H54 (cell line): Measurements from ENCODE around the gene LTN1.
"Not testable (repeated sequence)": the region's sequence is repeated elsewhere in the genome, so short reads cannot be mapped to it uniquely, and the experiment has no call there.

Experiments used
- DNase-seq: peaks from one replicate; pipeline ENCODE4 v3.0.0; 2011; ENCODE audit warnings: low spot score, mixed read lengths; ENCODE audit not compliant: insufficient read length
- FAIRE-seq: peaks from 3 replicates; lab custom pipeline; 2011; peaks lifted over from hg19 to GRCh38; lab: Jason Lieb, UNC
- POLR2A ChIP-seq: IDR thresholded peaks from 2 replicates; pipeline ENCODE4 v1.6.1; 2011; ENCODE audit warnings: low read depth, mild to moderate bottlenecking, low read length

LTN1 gene, protein sequence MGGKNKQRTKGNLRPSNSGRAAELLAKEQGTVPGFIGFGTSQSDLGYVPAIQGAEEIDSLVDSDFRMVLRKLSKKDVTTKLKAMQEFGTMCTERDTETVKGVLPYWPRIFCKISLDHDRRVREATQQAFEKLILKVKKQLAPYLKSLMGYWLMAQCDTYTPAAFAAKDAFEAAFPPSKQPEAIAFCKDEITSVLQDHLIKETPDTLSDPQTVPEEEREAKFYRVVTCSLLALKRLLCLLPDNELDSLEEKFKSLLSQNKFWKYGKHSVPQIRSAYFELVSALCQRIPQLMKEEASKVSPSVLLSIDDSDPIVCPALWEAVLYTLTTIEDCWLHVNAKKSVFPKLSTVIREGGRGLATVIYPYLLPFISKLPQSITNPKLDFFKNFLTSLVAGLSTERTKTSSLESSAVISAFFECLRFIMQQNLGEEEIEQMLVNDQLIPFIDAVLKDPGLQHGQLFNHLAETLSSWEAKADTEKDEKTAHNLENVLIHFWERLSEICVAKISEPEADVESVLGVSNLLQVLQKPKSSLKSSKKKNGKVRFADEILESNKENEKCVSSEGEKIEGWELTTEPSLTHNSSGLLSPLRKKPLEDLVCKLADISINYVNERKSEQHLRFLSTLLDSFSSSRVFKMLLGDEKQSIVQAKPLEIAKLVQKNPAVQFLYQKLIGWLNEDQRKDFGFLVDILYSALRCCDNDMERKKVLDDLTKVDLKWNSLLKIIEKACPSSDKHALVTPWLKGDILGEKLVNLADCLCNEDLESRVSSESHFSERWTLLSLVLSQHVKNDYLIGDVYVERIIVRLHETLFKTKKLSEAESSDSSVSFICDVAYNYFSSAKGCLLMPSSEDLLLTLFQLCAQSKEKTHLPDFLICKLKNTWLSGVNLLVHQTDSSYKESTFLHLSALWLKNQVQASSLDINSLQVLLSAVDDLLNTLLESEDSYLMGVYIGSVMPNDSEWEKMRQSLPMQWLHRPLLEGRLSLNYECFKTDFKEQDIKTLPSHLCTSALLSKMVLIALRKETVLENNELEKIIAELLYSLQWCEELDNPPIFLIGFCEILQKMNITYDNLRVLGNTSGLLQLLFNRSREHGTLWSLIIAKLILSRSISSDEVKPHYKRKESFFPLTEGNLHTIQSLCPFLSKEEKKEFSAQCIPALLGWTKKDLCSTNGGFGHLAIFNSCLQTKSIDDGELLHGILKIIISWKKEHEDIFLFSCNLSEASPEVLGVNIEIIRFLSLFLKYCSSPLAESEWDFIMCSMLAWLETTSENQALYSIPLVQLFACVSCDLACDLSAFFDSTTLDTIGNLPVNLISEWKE (N-terminal part only)

DNA sequence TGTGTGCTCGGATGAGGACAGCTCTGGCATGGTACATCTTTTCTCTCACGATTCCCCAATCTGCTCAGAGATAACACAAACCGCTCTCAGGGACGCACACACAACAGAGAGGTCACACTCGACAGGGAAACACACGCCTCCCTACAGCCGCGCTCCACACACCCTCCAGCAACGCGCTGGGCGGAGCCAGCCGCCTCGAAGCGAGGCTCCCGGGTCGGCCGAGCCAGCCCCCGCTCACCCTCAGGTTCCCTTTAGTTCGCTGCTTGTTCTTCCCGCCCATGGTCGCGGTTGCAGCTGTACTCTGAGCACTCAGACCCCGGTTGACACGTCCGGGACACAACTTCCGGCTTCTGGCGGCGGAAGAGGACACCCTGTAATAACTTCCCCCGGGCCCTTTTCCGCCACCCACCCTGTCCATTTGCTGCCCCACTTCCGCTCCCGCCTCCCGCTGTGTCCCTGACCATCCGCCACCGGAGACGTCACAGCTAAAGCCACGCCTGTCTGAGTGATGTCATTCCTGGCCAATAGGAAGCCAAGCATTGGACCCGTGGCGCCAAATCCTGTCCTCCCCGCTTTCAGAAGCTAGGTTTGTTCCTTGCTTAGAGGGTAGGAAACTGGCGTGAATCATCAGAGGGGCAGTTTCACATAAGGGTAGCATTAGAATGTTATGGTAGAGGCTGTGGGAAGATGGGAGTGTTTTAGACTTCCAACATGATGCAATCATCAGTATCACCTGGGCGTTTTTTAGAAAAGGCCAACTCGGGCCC is at the start of gene LTN1:
Gene LTN1 (minus strand): TSS at position 352 of the 767 bp plus-strand sequence. CDS start 72 bp downstream, at position 280.
- DNase-seq, result peak; percentile 96
- FAIRE-seq, result peak; percentile 95
- TF ChIP-seq POLR2A, result peak; percentile 83

DNA sequence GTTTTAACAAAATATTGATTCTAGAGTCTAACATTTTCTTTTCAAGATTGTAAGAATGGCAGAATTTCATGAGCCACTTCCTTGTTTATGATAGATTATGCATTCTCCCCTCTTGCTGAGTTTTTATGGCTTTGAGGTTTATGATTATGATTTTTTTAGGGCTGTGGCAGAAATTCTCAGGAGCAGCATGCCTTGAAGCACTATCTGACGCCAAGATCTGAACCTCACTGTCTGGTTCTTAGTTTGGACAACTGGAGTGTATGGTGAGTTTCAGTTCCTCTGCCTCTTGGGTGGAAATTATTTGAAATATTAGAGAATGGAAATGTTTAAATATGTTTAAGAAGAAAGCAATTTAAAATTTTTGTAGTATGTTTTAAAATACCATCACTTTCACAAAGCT is 42.0 kb upstream of the LTN1 start:
- TF ChIP-seq POLR2A, result no peak

DNA sequence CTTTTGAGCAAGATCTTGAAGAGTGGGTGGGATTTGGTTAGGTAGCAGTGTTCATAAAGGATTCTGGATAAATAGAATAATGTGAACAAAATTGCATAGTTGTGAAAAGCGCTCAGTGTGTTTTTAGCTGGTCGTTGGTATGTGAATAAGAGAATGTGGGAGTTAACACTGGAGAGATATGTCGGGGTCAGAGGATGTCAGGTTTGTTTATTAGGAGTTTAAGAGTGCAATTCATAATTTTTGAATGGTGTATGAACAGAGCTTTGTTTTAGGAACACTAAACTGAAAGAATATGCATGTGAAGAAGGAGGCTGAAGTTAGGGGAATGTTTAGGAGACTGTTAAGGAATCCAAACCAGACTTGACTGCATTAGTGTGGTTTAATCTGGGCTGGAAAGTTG is 41.2 kb upstream of the LTN1 start:
- DNase-seq, result no peak
- TF ChIP-seq POLR2A, result no peak
- FAIRE-seq, result no peak

More for the DNA sequence above, 42.0 kb upstream of the LTN1 start:
- FAIRE-seq, result no peak
- DNase-seq, result no peak

DNA sequence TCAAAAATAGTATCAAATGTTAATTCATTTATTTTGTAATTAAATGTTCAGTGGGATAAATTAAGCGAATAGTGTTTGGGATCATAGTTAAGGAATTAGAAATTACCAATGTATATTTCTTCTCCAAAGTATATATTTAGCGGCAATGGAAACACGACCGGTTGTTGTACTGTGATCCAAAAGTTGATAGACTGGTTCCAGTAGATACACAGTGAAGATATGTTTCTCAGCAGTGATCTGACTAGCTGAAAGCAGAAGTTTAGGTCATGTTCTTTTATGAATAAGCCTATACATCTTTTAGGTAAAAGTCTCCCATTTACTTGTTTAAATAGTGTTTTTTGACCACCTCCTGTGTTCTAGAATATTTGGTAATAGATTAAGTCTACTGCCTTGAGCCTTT is 40.6 kb upstream of the LTN1 start:
- no peak for TF ChIP-seq POLR2A
- no peak for DNase-seq
- FAIRE-seq, result no peak

DNA sequence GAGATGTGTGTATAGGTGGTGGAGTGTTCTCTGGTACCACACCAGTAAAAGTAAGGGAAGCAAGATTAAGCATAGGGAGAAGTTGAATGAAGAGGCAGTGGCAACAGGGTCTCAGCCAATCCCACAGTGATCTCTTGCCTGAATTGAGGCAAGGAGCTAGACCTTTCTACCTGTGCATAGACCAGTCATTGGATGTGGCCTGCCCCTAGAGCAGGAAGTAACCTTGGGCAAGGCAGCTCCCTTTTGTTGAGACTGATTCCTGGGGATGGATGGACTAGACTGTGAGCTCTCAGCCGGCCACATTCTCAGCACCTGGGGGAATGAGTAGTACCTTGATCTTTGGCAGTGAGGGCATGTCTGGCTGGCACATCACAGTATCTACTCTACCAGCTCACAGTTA is 38.2 kb upstream of the LTN1 start:
- FAIRE-seq (no peak), DNase-seq (no peak)
- no peak for TF ChIP-seq POLR2A

DNA sequence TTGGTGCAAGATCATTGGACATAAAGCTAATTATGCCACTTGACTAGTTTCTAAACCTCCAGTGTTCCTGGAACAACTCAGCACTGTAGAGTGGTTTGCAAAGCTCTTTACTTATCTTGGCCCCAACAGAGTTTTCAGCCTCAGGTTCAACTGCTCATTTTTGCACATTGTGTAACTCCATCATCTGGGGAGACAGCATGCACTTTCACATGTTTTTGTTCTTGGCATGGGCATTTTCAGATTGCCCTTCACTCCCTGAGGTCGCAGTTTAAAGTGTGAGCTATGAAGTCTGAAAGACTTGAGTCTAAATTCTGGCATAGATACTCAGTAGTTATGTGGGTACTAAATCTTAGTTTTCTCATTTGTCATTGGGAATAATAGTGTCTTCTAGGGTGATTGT is 36.8 kb upstream of the LTN1 start:
- FAIRE-seq, result no peak
- no peak for TF ChIP-seq POLR2A
- DNase-seq, result no peak

DNA sequence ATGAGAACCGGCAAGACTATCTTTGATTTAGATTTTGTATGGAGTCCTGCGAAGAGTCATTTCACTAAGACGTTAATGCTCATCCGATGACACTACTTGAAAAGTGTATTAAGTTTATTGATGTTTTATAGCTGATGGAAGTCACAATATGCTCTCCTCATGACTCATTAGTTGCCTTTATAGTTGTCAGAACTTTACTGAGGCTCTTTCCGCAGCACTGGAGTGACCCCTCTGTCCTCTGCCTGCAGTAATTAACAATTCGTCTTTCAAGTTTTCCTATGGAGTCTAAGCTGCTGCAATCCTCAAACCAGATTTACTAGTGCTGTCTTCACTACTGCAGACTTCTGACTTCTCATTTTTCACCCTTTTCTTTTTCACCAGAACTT is 32.6 kb upstream of the LTN1 start:
- FAIRE-seq (no peak), DNase-seq (no peak)
- no peak for TF ChIP-seq POLR2A

DNA sequence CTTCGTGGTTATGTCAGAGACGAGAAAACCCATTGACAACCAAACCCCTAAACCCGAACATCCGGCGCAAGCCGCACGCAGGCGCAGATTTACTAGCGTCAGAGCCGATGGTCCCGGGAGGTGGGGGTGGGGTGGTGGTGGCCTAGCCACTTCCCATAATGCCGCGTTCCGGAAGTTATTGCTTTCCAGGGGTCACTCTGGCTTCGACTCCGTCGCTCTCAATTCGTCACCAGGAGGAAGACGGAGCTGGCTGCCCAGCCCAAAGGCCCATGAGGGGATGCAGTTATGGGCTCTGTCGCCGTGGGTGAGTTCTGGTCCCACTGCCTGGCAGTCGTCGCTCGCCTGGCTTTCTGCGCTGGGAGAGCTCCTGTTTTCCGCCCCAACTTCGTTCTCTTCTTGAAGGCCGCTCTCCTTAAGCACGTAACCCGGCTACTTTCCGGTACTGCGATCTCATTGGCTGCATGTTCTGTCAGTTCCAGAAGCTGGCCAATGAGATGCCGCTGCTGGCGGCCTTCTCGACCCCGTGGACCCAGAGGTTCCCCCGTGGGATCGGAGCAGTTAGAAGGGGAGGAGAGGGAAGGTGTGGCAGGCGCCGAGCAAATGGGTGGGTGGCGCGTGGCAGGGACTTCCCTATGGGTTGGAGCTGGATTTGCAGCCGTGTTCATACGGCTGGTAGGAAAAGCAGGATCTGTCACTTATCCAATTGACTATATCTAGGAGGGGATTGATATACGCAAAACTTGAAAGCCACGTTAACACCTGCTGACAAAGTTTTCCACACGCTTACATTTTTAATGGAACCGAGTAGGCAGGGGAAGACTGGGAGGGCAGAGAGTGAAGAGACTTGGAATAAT is 32.0 kb upstream of the LTN1 start, which contains the start of gene USP16:
Gene USP16 (plus strand): TSS at position 195 of the 854 bp plus-strand sequence. CDS start 3,246 bp downstream, outside the sequence.
- TF ChIP-seq POLR2A, result peak; percentile 42
- FAIRE-seq, result peak; percentile 90
- peak; percentile 98 for DNase-seq

DNA sequence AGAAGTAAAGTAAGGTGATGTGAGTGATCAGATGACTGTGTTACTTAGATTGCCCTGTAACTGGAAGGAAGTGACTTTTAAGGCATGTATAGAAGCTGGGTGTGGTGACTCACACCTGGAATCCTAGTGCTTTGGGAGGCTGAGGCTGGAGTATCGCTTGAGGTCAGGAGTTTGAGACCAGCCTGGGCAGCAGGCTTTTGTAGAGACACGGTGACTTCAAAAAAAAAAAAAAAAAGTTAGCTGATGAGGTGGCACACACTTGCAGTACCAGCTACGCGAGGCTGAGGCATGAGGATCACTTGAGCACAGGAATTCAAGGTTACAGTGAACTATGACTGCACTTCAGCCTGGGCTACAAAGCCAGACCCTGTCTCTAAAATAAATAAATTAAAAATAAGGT is 29.5 kb upstream of the LTN1 start:
- FAIRE-seq, result no peak
- no peak for TF ChIP-seq POLR2A
- DNase-seq, result no peak

DNA sequence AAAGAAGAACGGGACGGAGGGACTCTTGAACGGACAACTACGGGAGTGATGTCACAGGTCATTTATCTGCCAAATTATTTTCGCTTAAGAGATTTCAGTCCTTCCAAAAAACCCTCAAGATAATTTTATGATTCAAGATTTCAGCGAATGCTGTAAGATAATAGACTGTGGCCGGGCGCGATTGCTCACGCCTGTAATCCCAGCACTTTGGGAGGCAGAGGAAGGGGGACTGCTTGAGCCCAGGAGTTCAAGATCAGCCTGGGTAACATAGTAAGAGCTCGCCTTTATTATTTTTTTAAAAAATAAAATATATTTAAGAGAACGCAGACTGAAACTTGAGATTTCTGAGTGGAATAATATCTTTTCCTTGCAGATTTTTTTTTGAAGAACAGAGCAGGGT is 25.9 kb upstream of the LTN1 start:
- no peak for FAIRE-seq
- no peak for TF ChIP-seq POLR2A
- DNase-seq, result no peak

DNA sequence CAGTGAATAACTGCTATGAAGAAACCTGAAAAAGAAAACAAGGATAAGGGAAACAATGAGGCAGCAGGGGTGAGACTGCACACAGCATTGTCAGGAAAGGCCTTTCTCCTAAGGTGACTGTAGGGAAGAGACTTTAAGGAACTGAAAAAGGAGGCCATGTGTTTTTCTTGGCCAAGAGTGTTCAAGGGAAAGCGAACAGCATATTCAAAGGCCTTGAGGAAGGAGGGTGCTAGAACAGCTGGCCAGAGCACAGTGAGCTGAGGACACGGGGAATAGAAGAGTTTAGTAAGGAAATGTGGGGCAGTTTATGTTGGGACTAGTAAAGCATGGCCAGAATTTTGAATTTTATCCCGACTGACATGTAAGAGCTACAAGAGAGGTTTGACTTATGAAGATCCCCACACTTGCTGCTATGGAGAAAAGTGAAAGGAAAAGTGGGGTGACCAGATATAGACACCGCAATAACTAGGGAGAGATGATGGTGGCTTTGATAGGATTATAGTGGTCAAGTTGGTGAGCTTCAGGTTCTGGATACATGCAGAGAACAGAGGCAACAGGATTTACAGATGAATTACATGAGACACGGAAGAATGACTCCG is 25.1 kb upstream of the LTN1 start:
- DNase-seq (no peak), FAIRE-seq (no peak)
- no peak for TF ChIP-seq POLR2A

DNA sequence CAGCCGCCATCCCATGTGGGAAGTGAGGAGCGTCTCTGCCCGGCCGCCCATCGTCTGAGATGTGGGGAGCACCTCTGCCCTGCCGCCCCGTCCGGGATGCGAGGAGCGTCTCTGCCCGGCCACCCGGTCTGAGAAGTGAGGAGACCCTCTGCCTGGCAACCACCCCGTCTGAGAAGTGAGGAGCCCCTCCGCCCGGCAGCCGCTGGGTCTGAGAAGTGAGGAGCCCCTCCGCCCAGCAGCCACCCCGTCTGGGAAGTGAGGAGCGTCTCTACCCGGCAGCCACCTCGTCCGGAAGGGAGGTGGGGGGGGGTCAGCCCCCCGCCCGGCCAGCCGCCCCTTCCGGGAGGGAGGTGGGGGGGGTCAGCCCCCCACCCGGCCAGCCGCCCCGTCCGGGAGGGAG is 18.6 kb upstream of the LTN1 start:
- not testable (repeated sequence) for FAIRE-seq, DNase-seq
